MCF 10A (cell line): Measurements from ENCODE around the gene CELA2B. TPM values are rescaled to one million over a fixed set of nuclear protein-coding genes. Genes with fewer than 3 reads are reported as not detected.
"Not testable (repeated sequence)": the region's sequence is repeated elsewhere in the genome, so short reads cannot be mapped to it uniquely, and the experiment has no call there.

Source experiments
- BruUV-seq: library from RNA; stranded (reverse); fragments of 400-500 nt; replicated peaks from 2 replicates; lab custom pipeline; 2021; lab: Mats Ljungman, UMichigan
- CTCF ChIA-PET: fragments of 300-600 bp; sonication (Branson Sonifier 250); formaldehyde crosslinking; extraction: SDS; loops from one replicate; lab custom pipeline; 2021; ENCODE audit warnings: antibody characterized with exemption, inconsistent platforms; lab: Yijun Ruan, JAX
- POLR2A ChIA-PET: fragments of 300-600, 350-650 bp; sonication (Branson Sonifier 250); formaldehyde crosslinking; extraction: SDS; loops from one replicate; lab custom pipeline; 2020; ENCODE audit warnings: antibody characterized with exemption, inconsistent platforms; lab: Yijun Ruan, JAX
- DNase-seq: peaks from one replicate; pipeline ENCODE4 v3.0.0-alpha.2; 2018; ENCODE audit not compliant: unreplicated experiment
- H3K27ac Mint-ChIP-seq: one replicate; pipeline ENCODE4 v1.8.0; 2022; ENCODE audit warnings: mild to moderate bottlenecking, low read depth, mixed read lengths; ENCODE audit not compliant: unreplicated experiment
- H3K27me3 Mint-ChIP-seq: one replicate; pipeline ENCODE4 v1.8.0; 2022; ENCODE audit warnings: mixed read lengths; ENCODE audit not compliant: insufficient read depth, unreplicated experiment
- H3K36me3 Mint-ChIP-seq: one replicate; pipeline ENCODE4 v1.8.0; 2022; ENCODE audit warnings: mild to moderate bottlenecking, moderate library complexity, mixed read lengths; ENCODE audit not compliant: insufficient read depth, unreplicated experiment
- H3K4me1 Mint-ChIP-seq: one replicate; pipeline ENCODE4 v1.8.0; 2022; ENCODE audit warnings: mixed read lengths; ENCODE audit not compliant: insufficient read depth, unreplicated experiment
- H3K4me3 Mint-ChIP-seq: one replicate; pipeline ENCODE4 v1.8.0; 2022; ENCODE audit warnings: mild to moderate bottlenecking, moderate library complexity, mixed read lengths; ENCODE audit not compliant: unreplicated experiment
- H3K9me3 Mint-ChIP-seq: one replicate; pipeline ENCODE4 v1.8.0; 2022; ENCODE audit warnings: mixed read lengths; ENCODE audit not compliant: unreplicated experiment
- CTCF ChIP-seq: fragments of 200-600 bp; IDR thresholded peaks from one replicate; pipeline ENCODE4 v1.8.0; 2022; ENCODE audit warnings: antibody characterized with exemption, mild to moderate bottlenecking; ENCODE audit not compliant: unreplicated experiment
- intact Hi-C: fragments of 100-400 bp; cut with micrococcal nuclease; formaldehyde crosslinking; loops from 2 replicates; pipeline ENCODE4 v1.14.1; 2022
- total RNA-seq: library from RNA; stranded (reverse); gene quantifications from 2 replicates; pipeline ENCODE4 v1.2.3, GENCODE V29; 2022

Gene CELA2B
- total RNA-seq, 1 experiment from 2014 or later, result not detected

- no peak for TF ChIP-seq CTCF
- no peaks in the 10 kb centered on the region for H3K9me3 Mint-ChIP-seq
- intact Hi-C loops, result no loop called here
- H3K4me1 Mint-ChIP-seq, result no peaks in the 10 kb centered on the region
- H3K36me3 Mint-ChIP-seq, result no peaks in the 10 kb centered on the region
- no peak overlapping the region for H3K27ac Mint-ChIP-seq
- ChIA-PET CTCF (no interaction called here), POLR2A (no interaction called here)
- no peak overlapping the region for H3K4me3 Mint-ChIP-seq
- no peak for DNase-seq
- H3K27me3 Mint-ChIP-seq, result no peaks in the 10 kb centered on the region
- no TSS peak for BruUV-seq
Observed at GRCh38 chr1:15483971-15484370, 8.1 kb downstream of the CELA2B start.

GRCh38 chr1:15484443-15484842, 8.5 kb downstream of the CELA2B start:
- H3K4me1 Mint-ChIP-seq, H3K27me3 Mint-ChIP-seq, CTCF ChIA-PET, intact Hi-C loops, H3K27ac Mint-ChIP-seq, BruUV-seq, H3K4me3 Mint-ChIP-seq, POLR2A ChIA-PET, H3K9me3 Mint-ChIP-seq, DNase-seq, H3K36me3 Mint-ChIP-seq: not testable (repeated sequence)

GRCh38 chr1:15485636-15486035, 9.7 kb downstream of the CELA2B start:
- CTCF ChIA-PET, result no interaction called here
- intact Hi-C loops, result no loop called here
- no peak for TF ChIP-seq CTCF
- H3K27me3 Mint-ChIP-seq, result no peaks in the 10 kb centered on the region
- H3K36me3 Mint-ChIP-seq, result no peaks in the 10 kb centered on the region
- no peak for DNase-seq
- no peak overlapping the region for H3K4me3 Mint-ChIP-seq
- H3K27ac Mint-ChIP-seq, result no peak overlapping the region
- no peaks in the 10 kb centered on the region for H3K9me3 Mint-ChIP-seq
- POLR2A ChIA-PET, result no interaction called here
- no peaks in the 10 kb centered on the region for H3K4me1 Mint-ChIP-seq
- BruUV-seq, result no TSS peak

- CTCF ChIA-PET, H3K4me1 Mint-ChIP-seq, H3K27ac Mint-ChIP-seq, H3K36me3 Mint-ChIP-seq, BruUV-seq, POLR2A ChIA-PET, H3K27me3 Mint-ChIP-seq, H3K9me3 Mint-ChIP-seq, H3K4me3 Mint-ChIP-seq, intact Hi-C loops, DNase-seq: not testable (repeated sequence)
Observed at GRCh38 chr1:15486844-15487610, 11.1 kb downstream of the CELA2B start.

- CTCF ChIA-PET, result interaction anchor here (0.7 kb wide), 1 partner anchor 164 kb away, joined by 3 read pairs; no protein-coding TSS in a partner anchor
- Mint-ChIP-seq H3K36me3 (peaks cover 4% of the 10 kb centered on the region), H3K27me3 (no peaks in the 10 kb centered on the region), H3K4me1 (no peaks in the 10 kb centered on the region), H3K9me3 (no peaks in the 10 kb centered on the region), H3K4me3 (no peak overlapping the region), H3K27ac (no peak overlapping the region)
- intact Hi-C loops, result no loop called here
- no peak for TF ChIP-seq CTCF
- no TSS peak for BruUV-seq
- no peak for DNase-seq
- POLR2A ChIA-PET, result interaction anchor here (0.7 kb wide), 1 partner anchor 627 kb away, joined by 3 read pairs; no protein-coding TSS in a partner anchor
Observed at GRCh38 chr1:15488371-15488770, 12.5 kb downstream of the CELA2B start.
